VCaP (cell line): ENCODE results near the gene WDCP.

Experiments used
- H3K27ac ChIP-seq: fragments of 450-650 bp; 2 replicates; pipeline ENCODE4 v1.5.1; 2017
- CTCF ChIP-seq: fragments of 450-650 bp; conservative IDR thresholded peaks from 2 replicates; pipeline ENCODE4 v1.5.1; 2017; ENCODE audit warnings: mild to moderate bottlenecking, moderate library complexity

WDCP gene

GRCh38 chr2:24011250-24012104 is 35.7 kb downstream of the WDCP start:
- no peak for TF ChIP-seq CTCF
- no peak overlapping the region for H3K27ac ChIP-seq

- H3K27ac ChIP-seq = no peak overlapping the region
- no peak for TF ChIP-seq CTCF
Observed at GRCh38 chr2:24010477-24011249, 36.5 kb downstream of the WDCP start.

- TF ChIP-seq CTCF = no peak
- no peak within 1 kb of the TSS for H3K27ac ChIP-seq
Observed at GRCh38 chr2:24009680-24010476, 37.3 kb downstream of the WDCP start, which contains the start of gene MFSD2B. TSS of gene MFSD2B (plus strand) at chr2:24010085. CDS start at chr2:24010097, 12 bp downstream.

- TF ChIP-seq CTCF = no peak
- H3K27ac ChIP-seq = no peak overlapping the region
Observed at GRCh38 chr2:24009367-24009679, 37.9 kb downstream of the WDCP start.

- no peak overlapping the region for H3K27ac ChIP-seq
- no peak for TF ChIP-seq CTCF
Observed at GRCh38 chr2:24008672-24009366, 38.4 kb downstream of the WDCP start.

DNA sequence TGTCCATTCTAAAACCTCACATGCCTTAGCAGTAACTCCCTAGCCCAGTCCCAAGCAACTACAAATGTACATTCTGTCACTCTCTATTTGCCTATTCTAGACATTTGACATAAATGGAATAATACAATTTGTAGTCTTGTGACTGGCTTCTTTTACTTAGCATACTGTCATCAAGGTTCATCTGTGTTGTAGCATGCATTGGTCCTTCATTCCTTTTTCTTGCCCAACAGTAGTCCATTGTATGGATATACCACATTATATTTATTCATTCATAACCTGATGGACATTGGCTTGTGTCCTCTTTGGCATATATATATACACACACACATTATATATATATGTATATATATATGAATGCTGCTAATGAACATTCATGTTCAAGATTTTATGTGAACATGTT is 39.5 kb downstream of the WDCP start:
- no peak overlapping the region for H3K27ac ChIP-seq
- no peak for TF ChIP-seq CTCF
